K562 (cell line): ENCODE results near the gene HLA-E. TPM values are rescaled to one million over a fixed set of nuclear protein-coding genes. Genes with fewer than 3 reads are reported as not detected.

ENCODE experiments used
- ATAC-seq: fragments of 200-7000 bp; cut with Tn5 transposase; 3 replicates; pipeline ENCODE4 v1.9.1; 2020; ENCODE audit warnings: moderate library complexity
- BruUV-seq: library from RNA; stranded (reverse); fragments of 400-500 nt; replicated peaks from 2 replicates; lab custom pipeline; 2021; lab: Mats Ljungman, UMichigan
- CTCF ChIA-PET: fragments of 300-600 bp; formaldehyde crosslinking; extraction: SDS; loops from one replicate; lab custom pipeline; 2021; ENCODE audit warnings: low intra/inter-chr PET ratio; lab: Yijun Ruan, JAX
- POLR2A ChIA-PET: fragments of 300-600, 350-650 bp; sonication (Branson Sonifier 250); formaldehyde crosslinking; extraction: SDS; loops from one replicate; lab custom pipeline; 2021; ENCODE audit warnings: antibody characterized with exemption, inconsistent platforms; lab: Yijun Ruan, JAX
- DNase-seq, 4 experiments: peaks; one replicate each; pipeline versions ENCODE4 v3.0.0 to v3.0.0-alpha.2; 2011 to 2018; ENCODE audit warnings: low spot score in 3 of 4, mixed read lengths in 3 of 4; ENCODE audit errors: extremely low read depth in 1 of 4
- FAIRE-seq: peaks from 2 replicates; lab custom pipeline; 2011; peaks lifted over from hg19 to GRCh38; lab: Jason Lieb, UNC
- H2AFZ ChIP-seq: 2 replicates; pipeline ENCODE4 v1.6.0; 2011; ENCODE audit warnings: low read depth, low read length, control low read depth, inconsistent platforms
- H3K27ac ChIP-seq: fragments of 200-600 bp; 3 replicates; pipeline ENCODE4 v1.8.0; 2011; ENCODE audit warnings: low read depth, mild to moderate bottlenecking, control low read depth, inconsistent platforms, low read length, moderate library complexity, mixed read lengths; ENCODE audit errors: extremely low read depth
- H3K27me3 ChIP-seq, 2 experiments: fragments of 300-600 bp in 1 of 2; 2 replicates in 1 of 2; 3 replicates in 1 of 2; pipeline versions ENCODE4 v1.6.0 to v1.8.0; 2011; ENCODE audit warnings: inconsistent platforms in 2 of 2, low read length in 2 of 2, mild to moderate bottlenecking in 1 of 2, mixed read lengths in 1 of 2, moderate library complexity in 1 of 2; ENCODE audit not compliant: control insufficient read depth in 2 of 2, insufficient read depth in 2 of 2
- H3K36me3 ChIP-seq: fragments of 300-600 bp; 3 replicates; pipeline ENCODE4 v1.8.0; 2011; ENCODE audit warnings: mild to moderate bottlenecking, low read length, inconsistent platforms; ENCODE audit not compliant: control insufficient read depth, insufficient read depth
- H3K4me1 ChIP-seq, 2 experiments: fragments of 200-600 bp in 1 of 2; replicated peaks in 1 of 2; 2 replicates in 1 of 2; 3 replicates in 1 of 2; pipeline versions ENCODE4 v1.5.1 to v1.8.0; 2011; ENCODE audit warnings: inconsistent platforms in 2 of 2, low read length in 2 of 2, mild to moderate bottlenecking in 1 of 2, mixed read lengths in 1 of 2, moderate library complexity in 1 of 2; ENCODE audit not compliant: control insufficient read depth in 2 of 2, insufficient read depth in 2 of 2
- H3K4me2 ChIP-seq: 2 replicates; pipeline ENCODE4 v1.6.1; 2011; ENCODE audit warnings: low read length, control low read depth, inconsistent platforms, mixed read lengths; ENCODE audit not compliant: insufficient read depth
- H3K4me3 ChIP-seq: fragments of 200-600 bp; sonication (generic), shearing (Covaris generic); 2 replicates; pipeline ENCODE4 v1.5.1; 2016; ENCODE audit warnings: control low read depth, inconsistent platforms
- H3K79me2 ChIP-seq: fragments of 200-600 bp; 3 replicates; pipeline ENCODE4 v1.8.0; 2011; ENCODE audit warnings: low read length, inconsistent platforms; ENCODE audit not compliant: control insufficient read depth, insufficient read depth
- H3K9ac ChIP-seq, 2 experiments: 2 replicates each; pipeline versions ENCODE4 v1.6.0 to v1.6.1; 2011; ENCODE audit warnings: low read depth in 2 of 2, low read length in 2 of 2, control low read depth in 1 of 2, inconsistent platforms in 1 of 2, mild to moderate bottlenecking in 1 of 2, mixed read lengths in 1 of 2; ENCODE audit not compliant: insufficient read depth in 1 of 2
- H3K9me1 ChIP-seq: one replicate; pipeline ENCODE4 v1.6.0; 2011; ENCODE audit warnings: inconsistent platforms, mild to moderate bottlenecking, low read length, moderate library complexity; ENCODE audit not compliant: control insufficient read depth, insufficient read depth
- H3K9me3 ChIP-seq: replicated peaks from 2 replicates; pipeline ENCODE4 v1.5.1; 2011; ENCODE audit warnings: low read depth, low read length, inconsistent platforms; ENCODE audit not compliant: control insufficient read depth, insufficient read depth
- H4K20me1 ChIP-seq: replicated peaks from 2 replicates; pipeline ENCODE4 v1.6.1; 2011; ENCODE audit warnings: low read length, inconsistent platforms, mixed read lengths; ENCODE audit not compliant: control insufficient read depth, insufficient read depth
- ESRRB ChIP-seq: fragments of 250-450 bp; sonication (Bioruptor Pico); IDR thresholded peaks from 2 replicates; pipeline ENCODE4 v1.5.0; 2020; ENCODE audit warnings: mild to moderate bottlenecking, moderate library complexity, borderline replicate concordance
- FOXK1 ChIP-seq: sonication (generic); formaldehyde crosslinking; IDR thresholded peaks from 2 replicates; pipeline ENCODE4 v1.8.0; 2022; ENCODE audit warnings: missing genetic modification reagents, mild to moderate bottlenecking, borderline replicate concordance
- L3MBTL2 ChIP-seq: fragments of 450-650 bp; IDR thresholded peaks from 2 replicates; pipeline ENCODE4 v1.6.1; 2016; ENCODE audit warnings: mild to moderate bottlenecking, moderate library complexity
- MTA2 ChIP-seq: fragments of 450-650 bp; IDR thresholded peaks from 2 replicates; pipeline ENCODE4 v1.6.1; 2016; ENCODE audit warnings: low read depth
- NBN ChIP-seq: fragments of 450-650 bp; IDR thresholded peaks from 2 replicates; pipeline ENCODE4 v1.6.1; 2016; ENCODE audit warnings: low read depth, mild to moderate bottlenecking
- NFIC ChIP-seq: fragments of 450-650 bp; IDR thresholded peaks from 2 replicates; pipeline ENCODE4 v1.6.1; 2017; ENCODE audit warnings: mild to moderate bottlenecking, inconsistent platforms
- POLR3G ChIP-seq: IDR thresholded peaks from 2 replicates; pipeline ENCODE4 v1.6.1; 2011; ENCODE audit not compliant: insufficient read length, insufficient replicate concordance; ENCODE audit errors: extremely low read depth
- U2AF1 ChIP-seq: fragments of 200-400 bp; formaldehyde crosslinking; optimal IDR thresholded peaks from 2 replicates; pipeline ENCODE3; 2017; ENCODE audit warnings: mild to moderate bottlenecking, low read depth, low read length, moderate library complexity
- ZBTB8A ChIP-seq: fragments of 450-650 bp; IDR thresholded peaks from 2 replicates; pipeline ENCODE4 v1.6.1; 2018; ENCODE audit warnings: mild to moderate bottlenecking, moderate library complexity; ENCODE audit not compliant: partially characterized antibody
- ZNF274 ChIP-seq: IDR thresholded peaks from 2 replicates; pipeline ENCODE4 v1.6.1; 2011; ENCODE audit warnings: low read depth, mild to moderate bottlenecking, low read length, moderate library complexity, borderline replicate concordance
- WGBS: fragments of 100-300 bp; shearing (Covaris generic); methylation state at CpG from one replicate; pipeline ENCODE4 v1.1.6; 2016; ENCODE audit warnings: low coverage, mixed read lengths; ENCODE audit not compliant: insufficient coverage; ENCODE audit errors: missing lambda C conversion rate; 5-methylcytosine and 5-hydroxymethylcytosine counted together
- in situ Hi-C: fragments of 300-500 bp; cut with MboI; formaldehyde crosslinking; loops from 4 replicates; pipeline ENCODE4 v1.15.0; 2018; ENCODE audit warnings: inconsistent platforms, mixed read lengths
- intact Hi-C: fragments of 100-400 bp; cut with micrococcal nuclease; formaldehyde crosslinking; loops from 2 replicates; pipeline ENCODE4 v1.14.2; 2022
- polyA plus RNA-seq, 8 experiments: library from polyadenylated mRNA; depleted of rRNA in 4 of 8; stranded (reverse) in 5 of 8; unstranded in 3 of 8; fragments of >200 nt; fragmentation: Nextera tagmentation in 2 of 8; fragmentation: Illumina TruSeq in 1 of 8; extraction: Ambion mirVana in 2 of 8; extraction: Trizol in 1 of 8; gene quantifications; 2 replicates each; pipeline versions ENCODE4 v1.2.1 to v1.2.3, GENCODE V29; 2011 to 2014; ENCODE audit warnings: inconsistent platforms in 1 of 8, missing spikeins in 1 of 8
- total RNA-seq, 7 experiments: library from RNA; depleted of rRNA in 6 of 7; stranded (reverse); fragments of >200 nt in 6 of 7; fragmentation: Illumina TruSeq in 2 of 7; extraction: Trizol in 2 of 7; gene quantifications; 2 replicates each; pipeline versions ENCODE4 v1.2.1 to v1.2.3, GENCODE V29; 2011 to 2021; ENCODE audit warnings: low replicate concordance in 1 of 7
- TF ChIP-seq, protein P1 (sequence below): fragments of 250-450 bp; sonication (Bioruptor Pico); IDR thresholded peaks from 2 replicates; pipeline ENCODE4 v1.5.0; 2022; ENCODE audit warnings: mild to moderate bottlenecking

Gene HLA-E
- total and polyA plus RNA-seq, 9 of the 15 experiments (the other 6 are each of a cell fraction or from before 2014, with no cell fraction given): 3.2 to 39.9 (median 26.8) TPM

DNA sequence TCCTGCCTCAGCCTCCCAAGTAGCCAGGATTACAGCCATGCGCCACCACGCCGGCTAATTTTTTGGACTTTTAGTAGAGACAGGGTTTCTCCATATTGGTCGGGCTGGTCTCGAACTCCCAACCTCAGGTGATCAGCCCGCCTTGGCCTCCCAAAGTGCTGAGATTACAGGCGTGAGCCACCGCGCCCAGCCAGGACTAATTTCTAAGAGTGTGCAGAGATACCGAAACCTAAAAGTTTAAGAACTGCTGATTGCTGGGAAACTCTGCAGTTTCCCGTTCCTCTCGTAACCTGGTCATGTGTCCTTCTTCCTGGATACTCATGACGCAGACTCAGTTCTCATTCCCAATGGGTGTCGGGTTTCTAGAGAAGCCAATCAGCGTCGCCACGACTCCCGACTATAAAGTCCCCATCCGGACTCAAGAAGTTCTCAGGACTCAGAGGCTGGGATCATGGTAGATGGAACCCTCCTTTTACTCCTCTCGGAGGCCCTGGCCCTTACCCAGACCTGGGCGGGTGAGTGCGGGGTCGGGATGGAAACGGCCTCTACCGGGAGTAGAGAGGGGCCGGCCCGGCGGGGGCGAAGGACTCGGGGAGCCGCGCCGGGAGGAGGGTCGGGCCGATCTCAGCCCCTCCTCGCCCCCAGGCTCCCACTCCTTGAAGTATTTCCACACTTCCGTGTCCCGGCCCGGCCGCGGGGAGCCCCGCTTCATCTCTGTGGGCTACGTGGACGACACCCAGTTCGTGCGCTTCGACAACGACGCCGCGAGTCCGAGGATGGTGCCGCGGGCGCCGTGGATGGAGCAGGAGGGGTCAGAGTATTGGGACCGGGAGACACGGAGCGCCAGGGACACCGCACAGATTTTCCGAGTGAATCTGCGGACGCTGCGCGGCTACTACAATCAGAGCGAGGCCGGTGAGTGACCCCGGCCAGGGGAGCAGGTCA is at the start of gene HLA-E (continued):
- TF ChIP-seq ZBTB8A: no peak
- no peak for TF ChIP-seq ESRRB (CRISPR knock-in tag)
- no peak for TF ChIP-seq POLR3G
- TF ChIP-seq U2AF1: no peak
- TF ChIP-seq MTA2: no peak
- TF ChIP-seq FOXK1 (CRISPR knock-in tag): peak; percentile 69; the same call in 1 of the 2 replicates
- TF ChIP-seq, protein P1, sequence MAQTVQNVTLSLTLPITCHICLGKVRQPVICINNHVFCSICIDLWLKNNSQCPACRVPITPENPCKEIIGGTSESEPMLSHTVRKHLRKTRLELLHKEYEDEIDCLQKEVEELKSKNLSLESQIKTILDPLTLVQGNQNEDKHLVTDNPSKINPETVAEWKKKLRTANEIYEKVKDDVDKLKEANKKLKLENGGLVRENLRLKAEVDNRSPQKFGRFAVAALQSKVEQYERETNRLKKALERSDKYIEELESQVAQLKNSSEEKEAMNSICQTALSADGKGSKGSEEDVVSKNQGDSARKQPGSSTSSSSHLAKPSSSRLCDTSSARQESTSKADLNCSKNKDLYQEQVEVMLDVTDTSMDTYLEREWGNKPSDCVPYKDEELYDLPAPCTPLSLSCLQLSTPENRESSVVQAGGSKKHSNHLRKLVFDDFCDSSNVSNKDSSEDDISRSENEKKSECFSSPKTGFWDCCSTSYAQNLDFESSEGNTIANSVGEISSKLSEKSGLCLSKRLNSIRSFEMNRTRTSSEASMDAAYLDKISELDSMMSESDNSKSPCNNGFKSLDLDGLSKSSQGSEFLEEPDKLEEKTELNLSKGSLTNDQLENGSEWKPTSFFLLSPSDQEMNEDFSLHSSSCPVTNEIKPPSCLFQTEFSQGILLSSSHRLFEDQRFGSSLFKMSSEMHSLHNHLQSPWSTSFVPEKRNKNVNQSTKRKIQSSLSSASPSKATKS (CRISPR knock-in tag): no peak

DNA sequence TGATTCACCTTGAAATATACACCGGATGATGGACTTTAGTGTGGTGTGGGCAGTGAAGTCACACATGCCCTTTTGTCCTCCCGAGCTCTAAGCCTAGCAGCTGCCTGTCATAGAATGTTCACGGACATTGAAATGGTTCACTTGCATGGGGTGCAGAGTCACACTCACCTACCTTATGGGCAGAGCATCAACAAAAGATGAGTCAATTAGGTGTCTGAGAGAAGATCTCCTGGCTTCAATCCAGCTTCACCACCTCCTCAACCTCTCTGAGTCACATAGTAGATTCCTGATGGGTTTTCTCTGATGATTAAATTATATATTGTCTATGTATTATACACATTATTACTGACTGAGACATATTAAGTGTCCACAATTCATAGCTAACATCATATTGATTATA is 48.1 kb upstream of the HLA-E start:
- H3K79me2 ChIP-seq: no peaks in the 10 kb centered on the region
- no peaks in the 10 kb centered on the region for H4K20me1 ChIP-seq
- POLR2A ChIA-PET: no interaction called here
- no peaks in the 10 kb centered on the region for H3K4me1 ChIP-seq
- no peaks in the 10 kb centered on the region for H3K9me3 ChIP-seq
- no peaks in the 10 kb centered on the region for H3K36me3 ChIP-seq
- no peaks in the 10 kb centered on the region for H3K9me1 ChIP-seq
- H3K4me2 ChIP-seq: no peak overlapping the region
- no peak overlapping the region for H3K4me3 ChIP-seq
- H3K9ac ChIP-seq: no peak overlapping the region
- BruUV-seq: no TSS peak
- ATAC-seq (no peak), FAIRE-seq (no peak), DNase-seq (no peak)
- H3K27ac ChIP-seq: no peak overlapping the region
- CTCF ChIA-PET: no interaction called here
- H2AFZ ChIP-seq: no peak overlapping the region
- 0% methylated on average over 3 of the region's 3 CpGs for WGBS
- TF ChIP-seq L3MBTL2 (no peak), FOXK1 (CRISPR knock-in tag) (no peak), NFIC (peak; percentile 16; the same call in 1 of the 2 replicates), NBN (no peak), ZNF274 (no peak)
- peaks cover 10 to 25% of the 10 kb centered on the region in 2 experiments; a peak in 4 of 5 replicates for H3K27me3 ChIP-seq
- in situ Hi-C loops: no loop called here
- intact Hi-C loops: no loop called here
